PC-9 (cell line): ENCODE results near the gene PRKCA. TPM values are rescaled to one million over a fixed set of nuclear protein-coding genes. Genes with fewer than 3 reads are reported as not detected.

Experiments used
- BruUV-seq: library from RNA; stranded (reverse); fragments of 400-500 nt; replicated peaks from 2 replicates; lab custom pipeline; 2021; lab: Mats Ljungman, UMichigan
- CTCF ChIA-PET: fragments of 300-600 bp; sonication (Branson Sonifier 250); formaldehyde crosslinking; loops from one replicate; lab custom pipeline; 2022; ENCODE audit warnings: antibody characterized with exemption; lab: Charles Lee
- POLR2A ChIA-PET: fragments of 300-600 bp; sonication (Branson Sonifier 250); formaldehyde crosslinking; loops from one replicate; lab custom pipeline; 2022; ENCODE audit warnings: antibody characterized with exemption; ENCODE audit not compliant: unreplicated experiment; lab: Charles Lee
- DNase-seq, 2 experiments: peaks; one replicate each; pipeline versions ENCODE4 v3.0.0 to v3.0.0-alpha.2; 2015 to 2022; ENCODE audit warnings: mixed read lengths in 1 of 2
- H2AFZ ChIP-seq: fragments of 200-600 bp; sonication (generic); 2 replicates; pipeline ENCODE4 v1.8.1; 2017; ENCODE audit warnings: antibody characterized with exemption
- H3F3A ChIP-seq: fragments of 200-600 bp; sonication (generic); 2 replicates; pipeline ENCODE4 v1.8.1; 2017; ENCODE audit warnings: antibody characterized with exemption, mild to moderate bottlenecking, low read depth; ENCODE audit not compliant: insufficient read depth
- H3K27ac ChIP-seq: fragments of 200-600 bp; sonication (generic); 2 replicates; pipeline ENCODE4 v1.6.1; 2016; ENCODE audit warnings: mixed run types
- H3K27me3 ChIP-seq: fragments of 200-600 bp; sonication (generic); 2 replicates; pipeline ENCODE4 v1.6.1; 2016; ENCODE audit warnings: low read depth, mixed run types; ENCODE audit not compliant: insufficient read depth
- H3K36me3 ChIP-seq: fragments of 200-600 bp; sonication (generic); 2 replicates; pipeline ENCODE4 v1.6.1; 2016; ENCODE audit warnings: low read depth, mixed run types
- H3K4me1 ChIP-seq: fragments of 200-600 bp; sonication (generic); replicated peaks from 2 replicates; pipeline ENCODE4 v1.6.1; 2016; ENCODE audit warnings: mixed run types; ENCODE audit not compliant: insufficient read depth
- H3K4me2 ChIP-seq: fragments of 200-600 bp; sonication (generic); 2 replicates; pipeline ENCODE4 v1.6.1; 2017; ENCODE audit warnings: mixed run types
- H3K4me3 ChIP-seq: fragments of 200-600 bp; sonication (generic); 2 replicates; pipeline ENCODE4 v1.6.1; 2016; ENCODE audit warnings: mixed run types
- H3K79me2 ChIP-seq: fragments of 200-600 bp; sonication (generic); 2 replicates; pipeline ENCODE4 v1.6.1; 2017; ENCODE audit warnings: low read depth, mixed run types
- H3K9me2 ChIP-seq: fragments of 200-600 bp; sonication (generic); 2 replicates; pipeline ENCODE4 v1.8.1; 2017; ENCODE audit warnings: mild to moderate bottlenecking; ENCODE audit not compliant: insufficient read depth
- H3K9me3 ChIP-seq: fragments of 200-600 bp; sonication (generic); 2 replicates; pipeline ENCODE4 v1.8.1; 2016; ENCODE audit warnings: low read depth; ENCODE audit not compliant: insufficient read depth
- H4K20me1 ChIP-seq: fragments of 200-600 bp; sonication (generic); 2 replicates; pipeline ENCODE4 v1.8.1; 2017; ENCODE audit not compliant: insufficient read depth
- CTCF ChIP-seq: fragments of 200-600 bp; sonication (generic); conservative IDR thresholded peaks from 2 replicates; pipeline ENCODE4 v1.6.1; 2017; ENCODE audit warnings: mixed run types, antibody characterized with exemption, mild to moderate bottlenecking, moderate library complexity
- EZH2 ChIP-seq: fragments of 200-600 bp; sonication (generic); IDR thresholded peaks from 2 replicates; pipeline ENCODE4 v1.8.0; 2017; ENCODE audit warnings: antibody characterized with exemption, low read depth
- intact Hi-C: fragments of 100-400 bp; cut with micrococcal nuclease; formaldehyde crosslinking; loops from one replicate; pipeline ENCODE4 v1.10.0; 2022; ENCODE audit not compliant: unreplicated experiment
- total RNA-seq: library from RNA; stranded (reverse); gene quantifications from 2 replicates; pipeline ENCODE4 v1.2.3, GENCODE V29; 2021

Gene PRKCA
- total RNA-seq, 1 experiment from 2014 or later: 23.1 TPM

GRCh38 chr17:66769911-66770310 lies 467.5 kb downstream of the PRKCA start:
- no peak for DNase-seq
- H3K9me2 ChIP-seq: no peaks in the 10 kb centered on the region
- H2AFZ ChIP-seq: no peak overlapping the region
- no peak overlapping the region for H3K4me3 ChIP-seq
- H4K20me1 ChIP-seq: no peaks in the 10 kb centered on the region
- no peaks in the 10 kb centered on the region for H3K79me2 ChIP-seq
- no peaks in the 10 kb centered on the region for H3F3A ChIP-seq
- H3K36me3 ChIP-seq: no peaks in the 10 kb centered on the region
- intact Hi-C loops: no loop called here
- no peaks in the 10 kb centered on the region for H3K27me3 ChIP-seq
- POLR2A ChIA-PET: no interaction called here
- H3K27ac ChIP-seq: no peak overlapping the region
- no peaks in the 10 kb centered on the region for H3K4me1 ChIP-seq
- no TSS peak for BruUV-seq
- H3K9me3 ChIP-seq: no peaks in the 10 kb centered on the region
- CTCF ChIA-PET: no interaction called here
- no peak overlapping the region for H3K4me2 ChIP-seq
- TF ChIP-seq EZH2 (no peak), CTCF (no peak)

GRCh38 chr17:66772148-66772812 lies 469.9 kb downstream of the PRKCA start:
- no TSS peak for BruUV-seq

GRCh38 chr17:66775271-66775670 lies 472.9 kb downstream of the PRKCA start:
- no peaks in the 10 kb centered on the region for H3F3A ChIP-seq
- POLR2A ChIA-PET: no interaction called here
- CTCF ChIA-PET: no interaction called here
- H3K36me3 ChIP-seq: no peaks in the 10 kb centered on the region
- H3K9me3 ChIP-seq: no peaks in the 10 kb centered on the region
- intact Hi-C loops: no loop called here
- H2AFZ ChIP-seq: no peak overlapping the region
- no peaks in the 10 kb centered on the region for H3K79me2 ChIP-seq
- H3K27ac ChIP-seq: no peak overlapping the region
- no peaks in the 10 kb centered on the region for H3K27me3 ChIP-seq
- BruUV-seq: no TSS peak
- H4K20me1 ChIP-seq: no peaks in the 10 kb centered on the region
- no peak overlapping the region for H3K4me3 ChIP-seq
- TF ChIP-seq EZH2 (no peak), CTCF (no peak)
- H3K9me2 ChIP-seq: no peaks in the 10 kb centered on the region
- no peak overlapping the region for H3K4me2 ChIP-seq
- H3K4me1 ChIP-seq: no peaks in the 10 kb centered on the region
- no peak for DNase-seq

More at GRCh38 chr17:66772148-66772812, 469.9 kb downstream of the PRKCA start:
- Histone ChIP-seq H3K27ac (no peak overlapping the region), H2AFZ (no peak overlapping the region), H3K4me1 (no peaks in the 10 kb centered on the region), H4K20me1 (no peaks in the 10 kb centered on the region), H3K36me3 (no peaks in the 10 kb centered on the region), H3K4me3 (no peak overlapping the region), H3K27me3 (no peaks in the 10 kb centered on the region), H3K9me3 (no peaks in the 10 kb centered on the region), H3K4me2 (no peak overlapping the region), H3K79me2 (no peaks in the 10 kb centered on the region), H3F3A (no peaks in the 10 kb centered on the region), H3K9me2 (no peaks in the 10 kb centered on the region)
- ChIA-PET CTCF (no interaction called here), POLR2A (no interaction called here)
- intact Hi-C loops: no loop called here
- TF ChIP-seq EZH2 (no peak), CTCF (no peak)
- no peak for DNase-seq
